AG20443 (cell line): Measurements from ENCODE around the gene PSMD7.

Experiments used
- DNase-seq: peaks from one replicate; pipeline ENCODE4 v3.0.0; 2012; ENCODE audit warnings: low spot score, mixed read lengths

Gene PSMD7

DNA sequence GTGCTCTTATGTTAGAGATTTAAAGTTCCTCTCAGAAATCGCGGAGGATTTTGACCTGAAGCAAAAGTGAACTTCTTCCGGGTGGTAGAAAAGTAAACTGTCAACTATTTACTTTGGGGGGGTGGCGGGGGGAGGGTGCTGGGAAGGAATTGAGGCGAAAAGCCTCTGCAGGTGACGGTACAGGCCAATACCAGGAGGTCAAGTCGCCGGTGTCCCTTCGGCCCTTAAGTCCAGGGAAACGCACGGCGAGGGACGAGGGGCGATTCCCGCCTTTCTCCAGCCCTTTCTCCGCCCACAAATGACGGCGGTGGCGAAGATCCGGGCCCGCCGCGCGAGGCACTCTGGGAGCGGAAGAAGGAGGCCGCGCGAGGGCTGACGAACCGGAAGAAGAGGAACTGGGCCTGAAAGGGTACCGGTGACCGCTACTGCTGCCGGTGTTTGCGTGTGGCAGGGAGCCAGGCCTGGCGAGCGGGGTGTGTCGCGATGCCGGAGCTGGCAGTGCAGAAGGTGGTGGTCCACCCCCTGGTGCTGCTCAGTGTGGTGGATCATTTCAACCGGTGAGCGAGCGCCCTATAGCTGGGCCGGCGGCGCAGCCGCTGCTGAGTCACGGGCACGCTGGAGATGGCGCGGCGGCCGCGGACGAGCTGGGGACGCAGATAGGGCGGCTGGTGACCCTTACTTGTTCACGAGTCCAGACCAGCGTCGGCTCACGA is at the start of gene PSMD7:
Gene PSMD7, plus strand, starts transcription at position 383 of the 713 bp plus-strand sequence. Its CDS starts 101 bp downstream, at position 484.
- DNase-seq: peak; percentile 96

GRCh38 chr16:74249254-74249653 is 47.4 kb upstream of the PSMD7 start:
- no peak for DNase-seq

DNA sequence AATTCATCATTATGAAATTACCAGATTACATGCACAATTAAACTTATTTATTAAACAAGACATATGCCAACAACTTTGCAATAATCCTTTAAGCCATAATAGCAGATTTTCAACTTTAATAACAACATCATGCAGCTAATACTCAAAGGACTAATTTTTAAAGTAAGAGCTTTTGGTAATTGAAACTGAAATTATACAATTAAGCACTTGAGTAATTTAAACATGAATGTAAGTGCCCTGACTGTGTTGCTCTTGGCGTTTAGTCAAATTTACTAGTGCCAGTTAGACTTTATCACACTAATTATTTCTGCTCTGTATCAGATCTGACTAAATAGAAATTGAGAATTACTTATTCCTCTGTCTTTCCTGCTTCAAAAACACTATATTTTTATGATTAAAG is 46.8 kb upstream of the PSMD7 start:
- DNase-seq: no peak

- no peak for DNase-seq
Measured at GRCh38 chr16:74252329-74252728, 44.3 kb upstream of the PSMD7 start.

GRCh38 chr16:74253161-74253938 is 43.3 kb upstream of the PSMD7 start:
- DNase-seq: no peak

GRCh38 chr16:74257061-74257460 is 39.6 kb upstream of the PSMD7 start:
- no peak for DNase-seq

GRCh38 chr16:74261068-74261467 is 35.5 kb upstream of the PSMD7 start:
- DNase-seq: no peak

DNA sequence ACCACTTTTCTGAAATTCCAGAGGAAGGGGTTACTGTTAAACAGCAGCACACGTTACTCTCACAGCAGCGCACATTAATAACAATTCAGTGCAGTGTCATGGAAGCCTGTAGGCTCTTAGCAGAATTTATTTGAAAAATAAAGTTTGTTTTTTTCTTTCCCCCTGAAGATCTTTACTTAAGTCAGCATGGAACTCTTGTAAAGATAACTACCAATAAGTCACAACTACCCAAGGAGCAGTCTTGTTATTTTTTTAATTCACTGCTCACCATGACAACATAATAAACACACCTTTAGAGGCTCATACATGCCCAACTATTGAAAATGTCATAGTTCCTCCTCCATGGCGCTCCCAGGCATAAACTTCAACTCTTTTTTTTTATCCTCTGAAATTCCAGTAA is 31.8 kb upstream of the PSMD7 start:
- no peak for DNase-seq

- DNase-seq: no peak
Measured at GRCh38 chr16:74268372-74268782, 28.2 kb upstream of the PSMD7 start.

GRCh38 chr16:74271872-74272271 is 24.7 kb upstream of the PSMD7 start:
- DNase-seq: no peak

DNA sequence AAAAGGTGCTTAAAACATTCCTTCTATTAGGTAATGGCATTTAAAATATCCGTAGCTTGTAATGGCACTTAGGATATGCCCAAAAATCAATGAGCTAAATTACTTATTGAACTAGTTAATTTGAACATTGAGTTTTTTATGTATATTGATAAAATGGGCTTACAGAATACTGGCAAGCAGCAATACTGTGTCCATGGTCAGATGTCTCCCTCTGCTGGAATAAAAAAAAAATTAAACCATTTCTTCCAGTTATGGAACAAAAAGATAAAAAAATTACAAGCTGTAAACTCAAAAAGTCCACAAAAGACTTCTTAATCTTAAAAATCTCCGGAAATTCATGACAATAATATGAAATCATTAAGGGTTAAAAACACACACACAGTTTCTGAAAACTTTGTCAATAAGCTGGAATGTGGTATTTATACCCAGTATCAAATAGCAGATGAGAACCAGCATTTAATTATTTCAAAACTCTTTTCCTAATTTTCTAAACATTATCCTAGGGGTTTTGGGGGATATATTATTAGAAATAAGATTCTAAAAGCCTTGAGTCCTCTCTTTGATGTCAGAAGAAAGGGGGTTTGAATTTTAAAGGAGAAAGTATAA is 21.5 kb upstream of the PSMD7 start:
- peak; percentile 37 for DNase-seq

DNA sequence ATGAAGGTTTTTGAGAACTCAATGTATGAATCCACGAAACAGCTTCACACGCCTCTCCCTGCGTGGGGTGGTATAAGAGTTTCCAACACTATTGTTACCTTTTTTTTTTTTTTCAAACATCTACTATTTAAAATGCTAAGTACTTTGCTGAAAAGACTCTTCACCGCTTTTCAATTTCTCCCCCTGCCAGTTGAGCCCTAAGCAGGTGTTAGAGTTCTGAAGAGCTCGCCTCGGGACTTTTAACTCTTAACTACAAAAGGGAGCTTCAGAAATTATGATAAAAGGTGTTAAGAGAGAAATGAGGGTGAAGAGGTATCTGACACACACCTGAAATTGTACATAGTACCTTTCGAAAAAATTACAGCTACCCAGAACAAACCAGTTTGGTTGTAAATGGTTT is 20.9 kb upstream of the PSMD7 start:
- DNase-seq: no peak

GRCh38 chr16:74277974-74278373 is 18.6 kb upstream of the PSMD7 start:
- no peak for DNase-seq

GRCh38 chr16:74279266-74279665 is 17.3 kb upstream of the PSMD7 start:
- DNase-seq: no peak

DNA sequence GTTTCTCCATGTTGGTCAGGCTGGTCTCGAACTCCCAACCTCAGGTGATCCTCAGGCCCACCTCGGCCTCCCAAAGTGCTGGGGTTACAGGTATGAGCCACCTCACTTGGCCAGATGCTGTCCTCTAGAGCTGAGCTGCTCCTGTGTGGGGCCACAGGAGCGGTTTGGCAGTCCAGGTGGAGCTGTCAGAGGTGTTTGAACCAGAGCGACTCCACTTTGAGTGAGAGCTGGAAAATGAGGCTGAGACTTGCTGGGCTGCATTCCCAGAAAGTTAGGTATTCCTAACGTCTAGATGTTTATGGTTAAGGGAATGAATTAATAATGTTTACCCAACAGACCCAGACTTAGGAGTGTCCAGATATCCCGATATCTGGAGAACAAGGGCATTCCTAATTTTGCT is 16.8 kb upstream of the PSMD7 start:
- DNase-seq: no peak

DNA sequence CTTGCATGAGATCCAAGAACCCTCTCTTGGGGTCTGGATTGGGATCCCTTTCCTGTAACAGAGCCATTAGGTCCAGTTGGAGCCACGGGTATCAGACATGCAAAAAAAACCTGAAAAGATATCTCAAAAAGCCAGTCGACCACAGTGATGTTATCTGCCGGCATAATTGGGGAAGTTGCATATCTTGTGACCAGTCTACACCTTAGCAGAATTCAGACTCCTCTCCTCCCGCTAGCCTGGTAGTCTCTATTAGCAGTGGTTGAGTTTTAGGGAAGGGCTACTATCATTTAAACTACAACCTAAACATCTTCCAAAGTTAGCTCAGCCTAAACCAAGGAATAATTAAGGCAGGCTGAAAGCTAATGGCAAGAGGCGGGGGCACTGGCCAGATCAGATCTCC is 16.2 kb upstream of the PSMD7 start:
- no peak for DNase-seq

DNA sequence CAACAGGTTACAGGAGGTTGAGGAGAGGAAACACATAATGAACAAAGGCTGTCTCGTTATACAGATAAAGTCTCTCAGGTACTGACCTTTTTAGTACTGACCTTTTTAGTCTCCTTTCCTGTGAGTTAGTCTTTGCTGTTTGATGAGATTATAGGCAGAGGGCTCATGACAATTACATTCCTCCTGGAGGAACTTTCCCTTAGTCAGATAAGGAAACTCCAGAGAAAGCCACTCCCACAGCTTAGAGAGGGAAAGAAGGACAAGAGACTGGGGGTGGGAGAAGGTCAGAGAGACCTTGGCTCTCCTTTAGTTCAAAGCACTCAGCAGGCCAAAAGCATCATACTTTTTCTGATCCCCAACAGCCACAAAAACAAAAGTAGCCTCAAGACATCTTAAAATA is 15.3 kb upstream of the PSMD7 start:
- no peak for DNase-seq

DNA sequence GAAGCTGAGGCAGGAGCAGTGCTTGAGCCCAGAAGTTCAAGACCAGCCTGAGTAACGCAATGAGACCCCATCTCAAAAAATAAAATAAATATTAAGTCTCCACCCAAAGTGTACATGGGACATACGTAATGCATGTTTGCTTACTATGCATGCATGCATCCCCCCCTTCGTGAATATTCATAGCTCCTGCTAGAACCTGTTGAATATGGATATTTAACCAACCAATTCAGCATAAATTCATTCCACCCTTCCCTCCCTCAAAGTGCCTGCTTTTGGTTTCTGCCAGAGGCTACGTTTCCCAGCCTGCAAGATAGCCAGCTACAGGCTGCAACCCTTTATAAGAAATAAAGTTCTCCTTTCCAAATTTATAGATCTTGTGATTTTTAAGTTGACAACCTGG is 12.9 kb upstream of the PSMD7 start:
- DNase-seq: no peak

GRCh38 chr16:74288065-74288464 is 8.5 kb upstream of the PSMD7 start:
- DNase-seq: no peak

DNA sequence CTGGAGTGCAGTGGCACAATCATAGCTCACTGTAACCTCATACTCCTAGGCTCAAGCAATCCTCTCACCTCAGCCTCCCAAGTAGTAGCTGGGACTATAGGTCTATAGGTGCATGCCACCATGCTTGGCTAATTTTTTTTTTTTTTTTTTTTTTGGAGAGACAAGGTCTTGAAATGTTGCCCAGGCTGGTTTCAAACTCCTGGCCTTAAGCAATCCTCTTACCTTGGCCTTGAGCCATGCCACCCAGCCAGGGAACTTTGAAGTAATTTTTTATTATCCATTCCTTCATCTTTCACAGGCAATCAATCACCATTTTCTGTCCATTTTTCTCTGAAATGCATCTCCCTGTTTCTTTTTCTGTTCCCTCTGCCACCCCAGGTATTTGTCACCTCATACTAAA is 6.3 kb upstream of the PSMD7 start:
- DNase-seq: no peak

GRCh38 chr16:74291176-74291575 is 5.4 kb upstream of the PSMD7 start:
- no peak for DNase-seq

- DNase-seq: no peak
Measured at GRCh38 chr16:74291577-74292208, 4.9 kb upstream of the PSMD7 start.

GRCh38 chr16:74296104-74296431 is 546 bp upstream of the PSMD7 start:
- DNase-seq: no peak
